Activated T-cell treated with anti-CD3 and anti-CD28 coated beads, Interleukin-2, amount 50 U/mL, for 24 hours (primary cell): ENCODE results near the gene PPP2R2B.

Experiments used
- DNase-seq: peaks from one replicate; pipeline ENCODE4 v3.0.0-alpha.2; 2020
- H3K27ac Mint-ChIP-seq: 2 replicates; pipeline ENCODE4 v1.8.0; 2020; ENCODE audit warnings: mild to moderate bottlenecking, mixed read lengths
- H3K27me3 Mint-ChIP-seq: 2 replicates; pipeline ENCODE4 v1.8.0; 2020; ENCODE audit warnings: mixed read lengths
- H3K36me3 Mint-ChIP-seq: 2 replicates; pipeline ENCODE4 v1.8.0; 2020; ENCODE audit warnings: low read depth, mixed read lengths
- H3K4me1 Mint-ChIP-seq: 2 replicates; pipeline ENCODE4 v1.8.0; 2020; ENCODE audit warnings: low read depth, mixed read lengths
- H3K4me3 Mint-ChIP-seq: 2 replicates; pipeline ENCODE4 v1.8.0; 2020; ENCODE audit warnings: mild to moderate bottlenecking, moderate library complexity, mixed read lengths
- H3K9me3 Mint-ChIP-seq: 2 replicates; pipeline ENCODE4 v1.8.0; 2020; ENCODE audit warnings: mixed read lengths

The PPP2R2B gene

GRCh38 chr5:146827901-146828300 is 50.7 kb downstream of the PPP2R2B start:
- Mint-ChIP-seq H3K27me3 (no peaks in the 10 kb centered on the region), H3K9me3 (no peaks in the 10 kb centered on the region), H3K36me3 (no peaks in the 10 kb centered on the region), H3K27ac (no peak overlapping the region), H3K4me3 (no peak overlapping the region), H3K4me1 (peaks cover under 1% of the 10 kb centered on the region)
- DNase-seq: no peak

DNA sequence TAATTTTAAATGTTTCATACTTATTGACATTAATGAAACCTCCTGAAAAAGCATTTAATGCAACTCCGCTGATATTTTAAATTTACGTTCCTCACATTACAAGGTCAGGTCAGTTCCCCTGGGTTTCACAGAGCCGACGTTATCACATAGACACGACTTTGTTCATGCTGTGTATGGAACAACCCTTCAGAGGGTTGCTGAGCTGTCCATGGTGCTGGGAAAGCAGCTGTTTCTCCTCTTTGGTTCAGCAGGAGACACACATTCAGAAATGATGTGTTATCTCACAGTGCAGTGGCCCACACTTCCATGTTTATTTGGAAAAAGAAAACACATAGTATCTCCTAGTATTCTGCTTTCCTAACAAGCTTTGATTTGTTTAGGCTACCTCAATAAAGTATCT is 53.5 kb downstream of the PPP2R2B start:
- Mint-ChIP-seq H3K27ac (no peak overlapping the region), H3K4me3 (no peak overlapping the region), H3K4me1 (no peaks in the 10 kb centered on the region), H3K9me3 (no peaks in the 10 kb centered on the region), H3K27me3 (no peaks in the 10 kb centered on the region), H3K36me3 (no peaks in the 10 kb centered on the region)
- DNase-seq: no peak

- H3K4me1 Mint-ChIP-seq: no peaks in the 10 kb centered on the region
- DNase-seq: no peak
- no peak overlapping the region for H3K27ac Mint-ChIP-seq
- no peaks in the 10 kb centered on the region for H3K27me3 Mint-ChIP-seq
- H3K36me3 Mint-ChIP-seq: no peaks in the 10 kb centered on the region
- no peaks in the 10 kb centered on the region for H3K9me3 Mint-ChIP-seq
- no peak overlapping the region for H3K4me3 Mint-ChIP-seq
Observed at GRCh38 chr5:146821732-146822131, 56.8 kb downstream of the PPP2R2B start.

DNA sequence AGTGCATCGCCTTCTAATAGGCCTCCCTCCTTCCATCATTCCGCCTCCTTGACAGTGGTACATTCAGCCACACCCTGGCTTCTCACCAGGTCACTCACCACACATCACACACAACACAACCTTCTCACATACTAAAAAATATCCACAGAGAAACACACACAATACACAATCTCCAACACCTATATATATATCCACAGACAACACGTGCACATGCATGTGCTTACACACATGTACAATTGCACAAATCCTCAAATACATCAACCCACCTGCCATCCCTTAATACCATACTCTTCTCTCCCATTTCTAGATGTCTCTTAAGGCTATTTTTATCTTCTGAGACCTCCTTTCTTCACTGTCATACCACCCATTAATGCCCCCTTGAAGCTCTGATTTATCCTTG is 57.6 kb downstream of the PPP2R2B start:
- Mint-ChIP-seq H3K4me1 (no peaks in the 10 kb centered on the region), H3K27ac (no peak overlapping the region), H3K36me3 (no peaks in the 10 kb centered on the region), H3K4me3 (no peak overlapping the region), H3K9me3 (no peaks in the 10 kb centered on the region), H3K27me3 (no peaks in the 10 kb centered on the region)
- no peak for DNase-seq

- H3K9me3 Mint-ChIP-seq: no peaks in the 10 kb centered on the region
- no peak for DNase-seq
- H3K4me3 Mint-ChIP-seq: no peak overlapping the region
- no peaks in the 10 kb centered on the region for H3K27me3 Mint-ChIP-seq
- peaks cover 7% of the 10 kb centered on the region for H3K4me1 Mint-ChIP-seq
- H3K27ac Mint-ChIP-seq: no peak overlapping the region
- H3K36me3 Mint-ChIP-seq: no peaks in the 10 kb centered on the region
Observed at GRCh38 chr5:146818822-146819221, 59.7 kb downstream of the PPP2R2B start.

DNA sequence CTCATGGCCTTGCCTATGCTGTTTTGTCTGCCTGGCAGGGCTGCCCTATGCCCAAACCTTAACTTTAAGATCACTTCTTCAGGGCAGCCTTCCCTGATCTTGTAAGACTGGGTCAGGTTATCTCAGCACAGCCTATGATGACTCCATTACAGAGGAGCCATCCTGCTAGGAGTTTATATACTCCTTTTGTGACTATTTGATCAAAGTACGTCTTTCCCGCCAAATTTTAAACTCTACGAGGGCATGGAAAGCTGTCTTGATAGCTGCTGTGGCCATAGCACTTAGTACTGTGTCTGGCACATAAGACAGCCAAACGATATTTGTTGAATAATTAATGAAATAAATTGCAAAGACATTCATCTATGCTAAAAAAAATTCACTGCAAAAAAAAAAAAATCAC is 60.6 kb downstream of the PPP2R2B start:
- no peak for DNase-seq
- no peak overlapping the region for H3K27ac Mint-ChIP-seq
- H3K36me3 Mint-ChIP-seq: no peaks in the 10 kb centered on the region
- no peaks in the 10 kb centered on the region for H3K27me3 Mint-ChIP-seq
- peaks cover 10% of the 10 kb centered on the region for H3K4me1 Mint-ChIP-seq
- H3K4me3 Mint-ChIP-seq: no peak overlapping the region
- no peaks in the 10 kb centered on the region for H3K9me3 Mint-ChIP-seq

GRCh38 chr5:146816775-146817387 is 61.7 kb downstream of the PPP2R2B start:
- H3K36me3 Mint-ChIP-seq: no peaks in the 10 kb centered on the region
- H3K27ac Mint-ChIP-seq: no peak overlapping the region
- no peak overlapping the region for H3K4me3 Mint-ChIP-seq
- H3K9me3 Mint-ChIP-seq: no peaks in the 10 kb centered on the region
- no peaks in the 10 kb centered on the region for H3K27me3 Mint-ChIP-seq
- no peak for DNase-seq
- H3K4me1 Mint-ChIP-seq: peaks cover 13% of the 10 kb centered on the region

DNA sequence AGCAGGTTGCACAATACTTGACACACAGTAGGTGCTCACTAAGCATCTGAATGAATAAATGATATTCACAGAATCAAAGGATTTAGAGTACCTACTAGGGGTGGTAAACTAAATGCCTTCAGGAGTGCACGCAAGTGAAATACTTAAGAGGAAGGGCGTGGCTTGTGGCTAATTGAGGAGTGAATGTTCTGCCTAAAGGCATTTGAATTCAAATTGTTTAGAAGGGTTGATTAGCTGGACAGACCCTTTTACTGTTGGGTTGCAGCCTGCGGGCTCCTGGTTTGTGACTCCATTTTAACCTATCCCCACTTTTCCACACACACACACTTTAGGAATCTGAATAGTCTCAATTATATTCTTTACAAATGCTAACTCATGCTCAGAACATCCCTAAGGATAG is 63.1 kb downstream of the PPP2R2B start:
- Mint-ChIP-seq H3K4me3 (no peak overlapping the region), H3K27ac (no peak overlapping the region)
- no peak for DNase-seq

DNA sequence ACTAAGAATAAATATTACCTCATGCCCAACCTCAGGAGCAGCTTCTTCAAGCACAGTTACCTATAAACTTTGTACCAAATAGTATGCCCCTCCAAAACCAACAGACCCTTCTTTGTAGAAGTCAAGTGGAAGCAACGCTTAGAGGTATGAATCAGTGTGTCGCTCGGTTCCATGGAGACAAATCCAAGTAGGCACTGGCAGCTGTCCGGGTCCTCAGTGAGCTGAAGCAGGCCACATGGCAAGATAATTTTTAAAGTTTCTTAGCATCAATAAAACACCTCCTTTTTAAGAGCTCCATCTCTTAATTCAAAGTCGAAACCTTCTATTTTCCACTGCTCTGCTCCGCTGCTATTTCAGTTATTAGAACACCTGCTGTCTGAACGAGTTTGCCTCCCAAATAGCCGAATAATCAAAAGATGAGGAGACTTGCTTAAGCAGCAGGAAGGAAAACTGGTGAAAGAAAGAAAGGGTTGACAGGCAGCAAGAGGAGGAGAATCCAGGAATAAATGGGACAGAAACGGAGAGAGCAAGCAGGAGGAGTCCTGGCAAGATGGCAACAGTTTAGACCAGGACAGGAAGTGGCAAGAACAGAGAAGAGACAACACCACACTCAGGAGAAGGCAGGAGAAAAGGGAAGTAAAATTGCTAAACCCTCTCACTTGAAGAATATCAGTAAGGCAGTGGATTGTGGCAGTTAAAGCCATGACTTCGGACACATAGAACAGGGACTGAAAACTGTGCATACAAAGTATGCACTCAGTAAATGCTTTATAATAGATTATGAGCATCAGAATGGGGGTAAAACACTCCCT is 65.0 kb downstream of the PPP2R2B start:
- no peaks in the 10 kb centered on the region for H3K27me3 Mint-ChIP-seq
- peaks cover 15% of the 10 kb centered on the region for H3K4me1 Mint-ChIP-seq
- DNase-seq: no peak
- no peak overlapping the region for H3K4me3 Mint-ChIP-seq
- no peaks in the 10 kb centered on the region for H3K9me3 Mint-ChIP-seq
- no peak overlapping the region for H3K27ac Mint-ChIP-seq
- no peaks in the 10 kb centered on the region for H3K36me3 Mint-ChIP-seq

More for the DNA sequence above, 63.1 kb downstream of the PPP2R2B start:
- Mint-ChIP-seq H3K36me3 (no peaks in the 10 kb centered on the region), H3K4me1 (peaks cover 15% of the 10 kb centered on the region), H3K9me3 (no peaks in the 10 kb centered on the region), H3K27me3 (no peaks in the 10 kb centered on the region)

DNA sequence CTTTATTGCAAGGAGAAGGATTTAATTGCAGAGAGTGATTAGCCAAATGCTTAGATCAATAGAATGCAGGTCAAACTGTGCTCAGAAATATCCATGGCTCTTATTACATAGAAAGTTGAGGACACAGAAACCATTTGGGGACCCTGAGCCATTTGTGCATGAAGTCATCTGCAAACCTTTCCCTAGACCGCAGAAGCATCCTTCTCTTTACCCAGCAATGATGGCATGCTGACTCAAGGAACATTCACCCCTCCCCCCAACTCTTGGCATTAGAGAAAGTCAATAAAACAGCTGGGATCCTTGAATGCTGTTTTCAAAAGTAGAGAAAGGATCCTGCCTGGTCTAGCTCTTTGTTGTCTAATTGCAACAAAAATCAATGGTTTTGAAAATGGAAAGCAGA is 73.5 kb downstream of the PPP2R2B start:
- H3K36me3 Mint-ChIP-seq: no peaks in the 10 kb centered on the region
- DNase-seq: no peak
- H3K27me3 Mint-ChIP-seq: no peaks in the 10 kb centered on the region
- no peak overlapping the region for H3K27ac Mint-ChIP-seq
- no peak overlapping the region for H3K4me3 Mint-ChIP-seq
- no peaks in the 10 kb centered on the region for H3K9me3 Mint-ChIP-seq
- H3K4me1 Mint-ChIP-seq: no peaks in the 10 kb centered on the region

GRCh38 chr5:146802945-146803522 is 75.5 kb downstream of the PPP2R2B start:
- no peaks in the 10 kb centered on the region for H3K27me3 Mint-ChIP-seq
- no peak overlapping the region for H3K27ac Mint-ChIP-seq
- no peak for DNase-seq
- no peaks in the 10 kb centered on the region for H3K9me3 Mint-ChIP-seq
- H3K36me3 Mint-ChIP-seq: no peaks in the 10 kb centered on the region
- no peak overlapping the region for H3K4me3 Mint-ChIP-seq
- peaks cover 3% of the 10 kb centered on the region for H3K4me1 Mint-ChIP-seq

DNA sequence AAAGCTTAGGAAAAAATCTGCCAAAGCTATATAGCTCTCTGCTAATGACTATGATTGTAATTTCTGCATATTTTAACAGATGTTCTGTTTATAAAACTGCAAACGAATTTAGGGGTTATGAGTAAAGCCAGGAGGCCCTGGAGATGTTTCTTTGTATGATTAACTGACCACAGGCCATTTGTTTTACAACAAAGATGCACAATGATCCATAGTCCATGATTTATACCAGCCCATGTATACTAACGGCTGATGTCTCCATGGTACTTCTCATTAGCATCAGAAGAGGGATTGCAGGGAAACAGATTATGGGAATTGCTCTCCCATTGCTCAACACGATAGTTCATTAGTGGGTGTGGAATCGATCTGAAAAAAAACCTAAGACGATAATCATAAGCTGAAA is 78.9 kb downstream of the PPP2R2B start:
- no peak overlapping the region for H3K4me3 Mint-ChIP-seq
- no peak for DNase-seq
- H3K27me3 Mint-ChIP-seq: no peaks in the 10 kb centered on the region
- no peak overlapping the region for H3K27ac Mint-ChIP-seq
- no peaks in the 10 kb centered on the region for H3K36me3 Mint-ChIP-seq
- H3K9me3 Mint-ChIP-seq: no peaks in the 10 kb centered on the region
- peaks cover 11% of the 10 kb centered on the region for H3K4me1 Mint-ChIP-seq

DNA sequence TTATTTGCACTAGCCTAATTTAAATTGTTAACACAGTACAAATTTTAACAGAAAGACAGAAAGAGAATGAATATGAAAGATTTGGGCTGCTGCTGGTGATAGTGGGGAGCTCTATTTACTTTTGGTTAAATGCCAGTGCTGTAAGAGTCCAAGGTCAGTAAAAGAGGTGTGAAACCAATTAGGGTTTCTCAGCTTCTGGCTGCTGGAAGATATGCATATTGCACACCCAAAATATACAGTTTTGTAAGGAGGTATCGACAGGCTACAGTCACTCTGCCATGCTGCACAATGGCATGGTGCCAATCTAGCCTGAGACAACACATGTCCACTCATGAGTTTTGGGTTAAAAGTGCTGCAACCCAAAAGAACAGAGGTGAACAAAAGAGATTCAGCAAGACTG is 79.3 kb downstream of the PPP2R2B start:
- Mint-ChIP-seq H3K4me1 (peaks cover 16% of the 10 kb centered on the region), H3K4me3 (no peak overlapping the region), H3K27me3 (no peaks in the 10 kb centered on the region), H3K27ac (no peak overlapping the region), H3K9me3 (no peaks in the 10 kb centered on the region), H3K36me3 (no peaks in the 10 kb centered on the region)
- no peak for DNase-seq

DNA sequence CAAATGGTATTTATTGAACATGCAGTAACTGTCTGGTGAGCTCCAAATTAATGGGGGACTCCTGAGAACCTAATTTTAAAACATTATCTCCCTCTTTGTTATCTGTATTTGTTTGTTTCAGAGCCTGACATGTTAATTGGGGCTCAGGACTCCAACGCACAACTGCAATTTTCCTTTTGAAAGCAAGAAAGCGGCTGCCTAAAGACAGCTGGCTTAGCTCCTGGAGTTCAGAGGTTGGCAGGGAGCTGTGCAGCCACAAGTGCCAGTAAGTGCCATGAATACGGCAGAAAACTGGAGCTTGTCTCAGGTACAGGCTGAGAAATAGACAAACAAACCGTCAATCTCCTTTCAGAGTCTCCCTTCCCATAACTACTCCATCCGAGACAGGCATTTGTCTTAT is 80.9 kb downstream of the PPP2R2B start:
- H3K4me1 Mint-ChIP-seq: peaks cover 23% of the 10 kb centered on the region

GRCh38 chr5:146796911-146797310 is 81.6 kb downstream of the PPP2R2B start:
- H3K27me3 Mint-ChIP-seq: no peaks in the 10 kb centered on the region
- H3K9me3 Mint-ChIP-seq: no peaks in the 10 kb centered on the region
- DNase-seq: no peak
- peaks cover 23% of the 10 kb centered on the region for H3K4me1 Mint-ChIP-seq
- no peaks in the 10 kb centered on the region for H3K36me3 Mint-ChIP-seq
- H3K27ac Mint-ChIP-seq: no peak overlapping the region
- no peak overlapping the region for H3K4me3 Mint-ChIP-seq

More for the DNA sequence above, 80.9 kb downstream of the PPP2R2B start:
- H3K36me3 Mint-ChIP-seq: no peaks in the 10 kb centered on the region
- no peaks in the 10 kb centered on the region for H3K27me3 Mint-ChIP-seq
- DNase-seq: no peak
- no peak overlapping the region for H3K4me3 Mint-ChIP-seq
- no peaks in the 10 kb centered on the region for H3K9me3 Mint-ChIP-seq
- H3K27ac Mint-ChIP-seq: no peak overlapping the region
